HG03025 (cell line): ENCODE measurements around the gene FALEC.
"Not testable (repeated sequence)": the region's sequence is repeated elsewhere in the genome, so short reads cannot be mapped to it uniquely, and the experiment has no call there.

Source experiments
- ATAC-seq: cut with Tn5 transposase; IDR thresholded peaks from one replicate; pipeline ENCODE4 v1.9.1; 2021; ENCODE audit warnings: mild to moderate bottlenecking, moderate library complexity; ENCODE audit not compliant: unreplicated experiment, low FRiP score

FALEC gene

DNA sequence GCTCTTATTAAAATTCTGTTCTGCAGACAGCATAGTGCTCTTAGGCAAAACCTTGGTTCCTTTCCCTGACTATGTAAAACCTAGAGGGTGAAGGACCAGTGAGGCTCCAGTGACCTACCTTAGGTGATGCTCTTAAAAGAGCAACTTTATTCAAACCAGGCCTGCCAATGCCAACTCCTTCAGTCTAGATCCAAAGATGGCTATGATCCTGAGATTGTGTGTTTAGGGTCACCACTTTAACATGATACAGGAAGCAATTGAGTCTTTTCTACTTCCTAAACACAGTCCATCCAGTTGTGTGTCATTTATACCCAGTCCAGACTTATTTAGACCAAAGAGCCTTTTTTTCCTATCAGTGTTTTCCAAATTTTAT, 53.0 kb downstream of the FALEC start:
- ATAC-seq: no peak

DNA sequence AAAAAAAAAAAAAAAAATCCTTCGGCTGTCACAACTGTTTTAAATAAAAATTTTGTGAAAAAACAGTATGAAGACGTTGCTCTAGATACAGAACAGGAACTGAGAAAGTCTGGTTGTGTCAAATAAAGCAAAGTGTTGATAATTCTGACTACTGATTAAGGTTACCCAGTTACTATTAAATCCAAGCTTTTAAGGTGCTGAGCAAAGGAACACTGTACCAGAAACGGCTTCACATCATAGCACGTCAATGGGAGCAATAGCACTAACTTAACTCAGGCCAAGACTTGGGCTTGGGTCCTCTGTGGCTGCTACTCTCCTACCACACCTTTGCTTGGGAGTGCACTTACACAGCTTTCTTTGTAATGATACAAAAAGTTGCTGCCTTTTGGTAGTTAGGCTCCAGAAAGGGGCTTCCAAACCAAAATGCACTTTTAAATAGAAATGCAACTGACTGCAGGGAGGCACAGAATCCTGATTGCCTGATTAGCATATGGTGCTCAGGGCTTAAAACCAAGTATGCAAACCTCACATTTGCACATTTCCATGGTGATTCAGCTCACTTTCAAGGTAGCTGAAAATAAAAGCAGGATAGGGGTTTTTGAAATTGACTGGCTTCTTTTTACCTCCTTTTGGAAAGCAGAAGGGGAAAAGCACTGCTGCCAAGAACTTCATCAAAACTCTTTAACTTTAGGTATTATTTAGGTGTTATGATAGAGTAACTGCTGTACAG, 57.5 kb downstream of the FALEC start:
- ATAC-seq: no peak

GRCh38 chr1:150573648-150574071, 58.1 kb downstream of the FALEC start:
- not testable (repeated sequence) for ATAC-seq

DNA sequence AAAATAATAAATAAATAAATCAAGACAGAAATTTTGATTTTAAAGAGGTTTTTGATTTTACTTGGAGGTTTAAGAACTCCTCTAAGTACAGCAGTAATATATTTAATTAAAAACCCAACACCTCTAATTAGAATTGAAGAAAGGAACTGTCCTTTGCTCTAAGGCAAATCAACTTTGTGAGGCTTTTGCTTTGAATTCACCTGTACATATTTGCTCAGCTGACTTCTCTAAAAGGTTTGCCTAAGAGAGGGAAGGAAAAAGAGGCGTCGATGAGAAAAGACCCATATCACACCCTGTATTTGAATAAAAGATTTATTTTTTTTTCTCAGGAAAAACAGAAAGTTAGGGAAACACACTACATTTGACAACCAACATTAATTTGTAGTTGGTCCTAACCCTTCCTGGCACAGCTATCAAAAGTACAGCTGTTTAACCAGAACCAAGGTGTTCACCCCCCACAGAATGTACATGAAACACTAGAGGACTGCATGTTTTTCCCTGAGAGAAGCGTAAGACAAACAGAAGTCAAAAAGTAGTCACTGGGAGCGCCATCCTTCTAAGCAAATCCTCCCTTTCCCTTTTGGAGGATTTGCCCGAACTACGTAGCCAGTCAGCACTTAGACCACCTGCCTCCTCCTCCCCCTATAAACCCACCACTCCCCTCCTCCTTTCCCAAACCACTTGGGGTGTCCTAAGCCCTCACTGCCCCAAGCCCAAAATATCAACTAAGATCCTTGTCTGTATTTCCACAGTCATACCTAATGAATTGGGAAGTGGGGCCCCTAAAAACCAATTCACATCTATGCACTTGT, 58.9 kb downstream of the FALEC start:
- ATAC-seq: no peak

GRCh38 chr1:150575072-150575489, 59.5 kb downstream of the FALEC start:
- no peak for ATAC-seq

DNA sequence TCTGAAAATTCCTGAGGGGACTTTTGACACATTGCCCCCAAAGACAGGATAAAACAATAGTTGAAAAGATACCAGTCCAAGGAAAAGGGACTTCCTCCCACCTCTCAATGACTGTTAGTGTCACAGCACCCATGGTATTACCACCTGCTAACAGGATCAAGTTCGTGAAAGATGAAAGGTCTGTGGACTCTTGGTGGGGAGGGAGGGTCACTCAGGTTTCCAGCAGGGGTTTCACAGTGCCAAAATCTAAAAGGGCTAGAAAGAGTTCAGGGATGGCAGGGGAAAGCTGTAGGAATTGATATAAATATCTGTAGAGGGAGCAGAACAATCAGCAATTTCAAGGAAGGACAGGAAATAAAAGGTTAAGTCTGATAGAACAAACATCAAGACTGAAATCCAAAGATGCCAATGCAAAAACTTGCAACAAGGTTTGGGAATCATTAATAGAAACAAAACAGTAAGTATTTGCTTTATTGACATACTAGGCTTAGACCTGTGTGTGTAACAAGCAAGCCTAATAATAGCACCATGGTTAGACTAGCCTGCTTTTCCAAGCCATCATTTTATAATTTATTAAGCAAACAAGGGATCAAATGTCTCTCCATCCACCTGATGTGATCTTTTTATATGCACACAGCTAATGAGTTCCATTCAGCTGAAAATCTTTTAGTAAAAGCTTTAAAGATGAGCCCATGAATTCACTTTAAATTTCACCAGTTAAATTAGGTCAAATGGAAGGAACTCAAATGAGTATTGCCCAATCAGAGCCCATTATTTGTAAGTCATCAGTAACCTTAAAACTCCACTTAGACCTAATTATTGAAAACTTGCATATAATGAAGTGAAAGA, 60.2 kb downstream of the FALEC start:
- no peak for ATAC-seq

- ATAC-seq: no peak
Measured at GRCh38 chr1:150576367-150576711, 60.8 kb downstream of the FALEC start.

DNA sequence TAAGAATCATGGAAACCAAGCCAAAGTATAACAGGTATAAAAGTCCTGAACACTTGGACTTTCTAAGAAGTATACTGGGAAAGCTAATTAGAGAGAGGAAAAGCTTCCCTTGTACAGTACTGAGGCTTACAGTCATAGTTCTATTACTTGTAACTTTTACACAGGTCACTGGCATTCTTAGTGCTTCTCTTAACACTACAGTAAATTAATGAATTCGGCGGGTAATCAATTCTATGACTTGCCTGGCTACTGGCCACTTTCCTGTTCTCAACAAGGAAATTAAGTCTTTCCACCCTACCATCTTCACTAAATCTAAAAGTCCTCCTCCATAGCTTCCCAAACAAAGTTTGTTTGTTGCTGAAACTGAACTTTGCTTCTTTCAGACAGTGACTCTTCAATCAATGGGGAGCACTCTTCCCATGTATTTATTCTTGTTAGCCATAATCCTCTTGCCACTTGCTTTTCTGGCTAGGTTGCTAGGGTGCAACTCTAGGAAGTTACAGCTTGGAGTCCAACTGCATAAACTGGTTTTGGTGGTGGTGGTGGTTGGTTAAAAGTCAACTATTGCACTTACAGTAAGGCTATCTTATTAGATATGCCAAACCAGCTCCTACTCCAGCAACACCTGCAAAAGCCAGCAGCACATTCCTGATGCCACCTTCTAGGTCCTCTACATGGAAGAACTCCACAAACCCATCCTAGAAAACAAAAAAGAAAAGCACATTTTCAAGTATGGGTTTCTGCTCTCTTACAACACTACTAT, 61.4 kb downstream of the FALEC start:
- ATAC-seq: no peak

GRCh38 chr1:150577557-150578271, 62.2 kb downstream of the FALEC start:
- ATAC-seq: no peak

DNA sequence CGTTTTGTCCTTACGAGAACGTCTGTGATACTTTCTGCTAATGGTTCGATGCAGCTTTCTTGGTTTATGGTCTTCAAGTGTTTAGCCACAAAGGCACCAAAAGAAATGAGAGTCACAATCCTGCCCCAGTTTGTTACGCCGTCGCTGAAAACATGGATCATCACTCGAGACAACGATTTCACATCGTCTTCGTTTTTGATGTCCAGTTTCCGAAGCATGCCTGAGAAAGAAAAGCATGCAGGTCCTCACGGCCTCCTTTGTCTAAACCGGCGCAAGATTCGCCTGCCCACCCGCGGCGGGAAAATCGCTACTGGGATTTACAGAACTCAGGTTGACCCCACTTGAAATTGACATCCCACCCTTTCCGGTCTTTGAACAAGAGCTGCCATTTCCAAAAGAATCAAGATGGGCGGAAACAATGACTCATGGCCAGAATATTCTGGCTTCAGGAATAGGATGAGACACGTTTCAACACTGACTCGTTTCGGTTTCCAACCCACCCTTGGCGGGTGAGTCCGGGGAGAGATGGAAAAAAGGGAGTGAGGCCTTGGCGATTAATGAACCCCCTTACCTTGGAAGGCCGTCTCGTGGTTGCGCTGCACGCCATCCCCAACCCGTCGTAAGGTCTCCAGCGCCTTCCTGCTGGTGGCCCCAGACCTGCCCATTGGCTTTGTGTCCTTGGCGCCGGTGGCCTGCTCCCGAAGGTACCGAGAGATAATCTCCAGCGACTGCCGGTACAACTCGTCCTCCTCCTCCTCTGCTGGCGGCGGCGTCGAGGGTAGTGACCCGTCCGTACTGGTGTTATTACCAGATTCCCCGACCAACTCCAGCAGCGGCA, 62.9 kb downstream of the FALEC start:
- ATAC-seq: no peak

GRCh38 chr1:150579110-150579944, 63.8 kb downstream of the FALEC start, which contains the start of gene MCL1:
Gene MCL1 (minus strand): TSS chr1:150579610. CDS start chr1:150579530, 80 bp downstream.
- ATAC-seq: peak; percentile 70

- ATAC-seq: no peak
Measured at GRCh38 chr1:150579945-150580642, 64.5 kb downstream of the FALEC start.

DNA sequence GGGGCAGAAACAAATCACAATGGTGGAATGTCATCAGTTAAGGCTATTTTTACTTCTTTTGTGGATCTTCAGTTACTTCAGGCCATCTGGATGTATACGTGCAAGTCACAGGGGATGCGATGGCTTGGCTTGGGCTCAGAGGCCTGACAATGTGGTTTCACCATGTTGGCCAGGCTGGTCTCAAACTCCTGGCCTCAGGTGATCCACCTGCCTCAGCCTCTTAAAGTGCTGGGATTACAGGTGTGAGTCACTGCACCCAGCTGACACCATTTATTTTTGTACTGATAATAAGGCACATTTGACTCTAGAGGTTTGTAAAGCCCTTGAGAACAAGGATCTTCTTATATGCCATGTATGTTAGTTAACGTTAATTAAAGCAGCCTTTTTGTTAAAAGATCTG, 65.4 kb downstream of the FALEC start:
- not testable (repeated sequence) for ATAC-seq

GRCh38 chr1:150581437-150581836, 65.9 kb downstream of the FALEC start:
- ATAC-seq: not testable (repeated sequence)

GRCh38 chr1:150581962-150582361, 66.4 kb downstream of the FALEC start:
- not testable (repeated sequence) for ATAC-seq

DNA sequence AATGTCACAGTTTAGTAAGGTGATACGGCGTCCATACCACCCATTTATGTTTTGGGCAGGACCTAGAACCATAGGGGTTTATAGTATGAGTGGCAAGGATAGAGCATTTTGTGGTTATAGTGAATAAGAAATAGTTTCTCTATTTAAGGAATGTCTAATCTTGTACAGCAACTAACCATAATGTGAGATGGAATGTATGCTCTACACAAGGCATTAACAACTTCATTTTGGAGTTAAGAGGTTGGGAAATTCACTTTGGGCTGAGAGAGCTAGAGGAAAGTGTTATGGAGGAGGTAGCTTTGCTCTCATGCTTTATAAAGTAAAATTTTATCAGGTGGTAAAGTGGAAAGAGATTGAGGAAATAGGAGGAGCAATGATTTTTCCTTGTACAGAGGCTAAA, 66.8 kb downstream of the FALEC start:
- ATAC-seq: no peak
